HCEC 1CT (cell line): ENCODE measurements around the gene ASTN2.
"Not testable (repeated sequence)": the region's sequence is repeated elsewhere in the genome, so short reads cannot be mapped to it uniquely, and the experiment has no call there.

ENCODE experiments used
- DNase-seq: peaks from one replicate; pipeline ENCODE4 v3.0.0-alpha.2; 2017

The ASTN2 gene

GRCh38 chr9:117098331-117098730, 316.5 kb downstream of the ASTN2 start:
- no peak for DNase-seq

DNA sequence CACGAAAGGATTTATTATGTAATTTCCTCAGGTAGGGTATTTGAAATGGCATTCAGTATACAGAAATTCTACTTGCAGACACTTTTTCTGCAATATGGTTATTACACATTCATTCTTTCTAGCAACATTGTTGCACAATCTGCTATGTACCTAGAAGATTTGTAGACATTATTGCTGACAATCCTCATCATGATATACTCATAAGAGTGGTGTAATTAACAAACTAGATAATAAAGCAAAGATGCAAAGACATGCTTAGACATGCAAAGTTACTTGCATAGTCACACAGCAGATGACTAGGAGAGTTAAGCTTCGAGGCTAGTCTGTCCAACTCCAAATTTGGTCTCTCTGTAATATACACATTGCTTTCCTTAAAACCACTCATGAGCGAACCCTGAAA, 317.1 kb downstream of the ASTN2 start:
- DNase-seq, result no peak

GRCh38 chr9:117096138-117096537, 318.7 kb downstream of the ASTN2 start:
- DNase-seq, result no peak

GRCh38 chr9:117095081-117095480, 319.8 kb downstream of the ASTN2 start:
- no peak for DNase-seq

GRCh38 chr9:117093891-117094844, 320.7 kb downstream of the ASTN2 start:
- no peak for DNase-seq

DNA sequence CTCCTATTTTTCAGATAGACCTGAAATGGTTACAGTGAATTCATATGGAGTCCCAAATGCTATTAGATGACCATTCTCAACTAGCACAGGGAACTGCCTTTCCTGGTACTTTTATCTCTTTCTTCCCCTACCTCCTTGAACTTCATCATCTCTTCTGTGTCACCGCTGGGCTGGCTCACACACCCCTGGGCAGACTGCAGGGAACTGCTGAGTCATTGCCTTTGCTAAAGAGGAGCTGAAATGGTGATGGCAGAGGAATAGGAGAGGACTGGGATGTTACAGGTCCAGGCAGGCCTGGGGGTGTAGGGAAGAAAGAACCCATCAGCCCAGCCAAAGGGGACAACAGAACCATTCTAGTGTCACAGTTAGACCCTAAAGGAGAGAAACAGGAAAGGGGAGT, 322.3 kb downstream of the ASTN2 start:
- DNase-seq, result no peak

GRCh38 chr9:117091529-117091928, 323.3 kb downstream of the ASTN2 start:
- no peak for DNase-seq

GRCh38 chr9:117088786-117089185, 326.1 kb downstream of the ASTN2 start:
- DNase-seq, result no peak

GRCh38 chr9:117088140-117088539, 326.7 kb downstream of the ASTN2 start:
- no peak for DNase-seq

- DNase-seq, result no peak
Measured at GRCh38 chr9:117084221-117084620, 330.6 kb downstream of the ASTN2 start.

DNA sequence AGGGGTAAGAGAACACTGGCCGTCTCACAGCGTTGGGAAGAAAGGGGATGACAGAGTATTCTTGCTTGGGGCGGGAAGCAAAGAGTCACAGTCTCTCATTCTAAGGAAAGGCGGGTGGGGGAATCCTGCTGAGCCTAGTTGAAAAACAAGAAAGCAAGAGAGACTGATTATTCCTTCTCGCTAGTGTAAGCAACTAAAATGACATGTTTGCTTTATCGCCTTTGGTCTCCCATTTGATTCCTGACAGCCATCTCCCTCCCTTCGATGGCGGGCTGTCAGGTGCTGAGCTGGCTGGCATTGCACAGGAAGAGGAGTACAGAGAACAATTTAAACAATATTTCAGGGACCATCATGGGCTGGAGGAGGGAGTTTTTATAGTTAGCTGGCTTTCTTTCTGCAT, 331.3 kb downstream of the ASTN2 start:
- no peak for DNase-seq

GRCh38 chr9:117081641-117082317, 333.1 kb downstream of the ASTN2 start:
- no peak for DNase-seq

- DNase-seq, result no peak
Measured at GRCh38 chr9:117080765-117081390, 334.0 kb downstream of the ASTN2 start.

DNA sequence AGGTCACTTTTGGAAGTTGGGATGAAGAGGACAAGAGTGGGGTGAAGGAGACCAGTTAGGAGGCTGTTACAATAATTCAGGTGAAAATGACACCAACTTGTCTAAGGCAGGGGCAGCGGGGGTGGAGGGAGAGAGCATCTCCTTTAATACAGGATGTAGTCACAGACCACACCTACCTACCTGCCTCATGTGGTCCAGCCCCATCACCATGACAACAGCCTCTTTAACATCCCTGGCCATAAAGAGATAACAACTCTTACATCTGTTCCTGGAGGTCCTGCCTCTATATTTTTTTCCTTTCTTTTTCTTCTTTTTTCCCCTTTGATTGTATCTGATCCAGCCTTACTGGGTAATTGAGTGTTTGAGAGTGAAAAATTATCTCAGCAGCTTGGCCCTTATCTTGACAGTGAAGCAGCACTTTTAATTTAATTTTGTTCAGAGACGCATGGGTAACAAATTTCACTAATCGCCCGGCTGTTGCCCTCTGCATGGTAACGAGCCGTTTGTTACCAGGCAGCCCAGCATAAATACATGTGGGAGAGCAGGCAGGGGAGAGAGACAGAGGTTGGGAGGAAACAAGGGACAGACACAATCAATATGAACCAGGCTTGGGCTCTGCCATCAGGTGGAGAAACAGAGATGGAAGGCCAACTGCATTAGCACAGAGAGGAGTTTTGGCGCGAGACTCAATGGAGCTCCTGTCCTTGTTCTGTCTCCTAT, 338.1 kb downstream of the ASTN2 start:
- DNase-seq, result no peak

DNA sequence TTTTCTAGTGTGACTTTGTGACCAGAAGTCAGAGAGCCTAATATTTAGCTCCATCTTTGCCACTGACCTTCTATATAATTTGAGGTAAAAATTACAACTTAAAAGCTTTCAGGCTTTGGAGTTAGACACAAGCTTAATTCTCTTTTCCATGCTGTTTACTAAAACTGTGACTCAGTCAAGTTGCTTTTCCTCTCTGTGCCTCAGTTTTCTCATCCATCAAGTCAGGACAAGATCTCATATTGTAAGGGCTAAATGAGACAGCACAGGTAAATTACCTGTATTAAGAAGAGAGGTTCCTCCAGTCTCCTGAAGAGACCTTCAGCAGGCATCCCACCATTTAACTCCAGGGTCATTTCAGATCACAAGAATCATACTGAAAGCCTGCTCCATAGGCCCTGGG, 339.2 kb downstream of the ASTN2 start:
- DNase-seq, result no peak

DNA sequence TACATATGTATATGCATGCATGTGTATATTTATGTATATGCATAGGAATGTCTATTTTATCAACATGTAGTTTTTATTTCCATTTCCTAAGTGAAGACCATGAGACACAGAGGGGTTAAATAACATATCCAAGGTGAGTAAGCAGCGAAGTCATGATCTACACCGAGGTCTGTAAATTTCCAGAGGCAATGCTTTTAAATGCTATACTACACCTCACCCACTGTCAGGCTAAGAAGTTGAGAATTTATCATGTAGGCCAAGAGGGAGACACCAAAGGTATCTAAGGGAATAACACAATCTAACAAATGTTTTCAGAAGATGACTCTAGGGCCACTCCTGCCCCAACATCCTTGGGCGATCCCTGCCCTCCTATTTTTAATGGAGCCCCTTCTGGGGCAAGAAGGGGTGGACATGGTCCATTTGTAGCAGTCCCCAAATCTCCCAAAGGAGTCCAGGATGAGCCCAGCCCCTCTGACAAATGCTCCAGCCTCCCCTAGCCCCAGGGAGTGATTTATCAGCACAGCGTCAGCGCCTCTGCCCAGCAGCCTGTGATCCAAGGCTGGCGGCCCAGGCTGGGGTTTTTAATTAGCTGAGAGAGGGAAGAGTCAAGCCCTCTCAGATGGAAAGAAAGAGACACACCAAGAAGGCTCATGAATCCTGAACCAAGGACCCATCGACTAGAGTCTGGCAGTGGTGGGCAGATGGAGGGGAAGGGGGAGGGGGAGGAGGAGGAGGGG, 339.9 kb downstream of the ASTN2 start:
- no peak for DNase-seq

GRCh38 chr9:117074342-117074662, 340.6 kb downstream of the ASTN2 start:
- no peak for DNase-seq

DNA sequence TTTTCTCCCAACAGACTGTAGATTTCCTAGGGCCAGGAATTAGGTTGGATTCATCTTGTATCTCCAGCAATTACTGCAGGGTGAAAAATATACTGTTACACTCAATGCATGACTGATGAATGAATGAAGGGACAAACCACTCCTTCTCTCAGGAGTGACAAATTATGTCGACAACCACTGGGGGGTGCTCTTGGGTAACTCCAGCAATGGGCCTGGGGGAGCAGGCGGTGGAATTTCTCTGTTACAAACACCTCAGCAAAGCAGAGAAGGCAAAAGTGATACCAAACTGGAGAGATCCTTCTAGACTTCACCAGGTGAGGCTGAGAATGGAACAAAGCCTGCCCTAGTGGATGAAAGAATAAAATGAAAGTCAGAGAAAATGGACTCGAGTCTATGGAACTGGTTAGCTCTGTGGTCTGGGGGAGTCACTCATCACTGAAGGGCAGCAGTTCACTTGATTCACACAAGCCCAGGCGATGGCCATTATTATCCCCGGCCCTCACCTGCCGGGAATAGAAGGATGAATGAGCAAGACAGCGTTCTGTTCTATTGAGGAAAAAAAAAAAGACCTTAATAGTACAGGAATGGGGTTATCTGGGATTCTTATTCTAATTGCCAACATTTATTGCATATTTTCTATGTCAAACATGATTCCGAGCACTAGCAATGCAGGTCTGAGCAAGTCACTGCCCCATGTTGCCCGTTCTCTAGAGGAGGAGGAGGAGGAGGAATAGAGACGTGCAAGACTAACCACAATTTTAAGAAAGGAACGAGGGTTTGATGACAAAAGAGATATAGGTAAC, 341.1 kb downstream of the ASTN2 start:
- DNase-seq, result no peak

GRCh38 chr9:117073071-117073470, 341.8 kb downstream of the ASTN2 start:
- DNase-seq, result no peak

DNA sequence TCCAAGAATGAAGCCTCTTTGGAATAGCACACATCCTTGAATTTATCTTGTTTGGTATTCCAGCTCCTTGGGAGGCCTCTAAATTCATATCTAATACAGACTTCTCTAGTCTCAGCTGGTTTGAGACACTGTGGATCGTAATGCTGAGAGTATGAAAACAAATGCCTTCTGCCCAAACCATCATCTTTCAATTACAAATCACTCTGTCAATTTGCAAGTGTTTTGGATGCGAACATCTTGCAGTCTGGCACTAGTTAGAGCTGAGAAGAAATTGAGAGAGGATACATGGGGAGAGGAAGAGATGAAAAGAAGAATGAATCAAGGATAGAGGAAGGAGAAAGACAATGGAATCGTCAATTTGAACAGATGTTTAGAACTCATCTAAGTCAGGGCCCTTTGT, 342.6 kb downstream of the ASTN2 start:
- no peak for DNase-seq

GRCh38 chr9:117071673-117072207, 343.1 kb downstream of the ASTN2 start:
- not testable (repeated sequence) for DNase-seq
